ES-I3 (cell line): ENCODE measurements around the gene RPS6KA2.

Experiments used
- H3K36me3 ChIP-seq: 2 replicates; pipeline ENCODE4 v1.6.1; 2013; ENCODE audit warnings: mild to moderate bottlenecking, low read length, control low read depth, moderate library complexity; ENCODE audit not compliant: insufficient read depth
- H3K4me1 ChIP-seq: 2 replicates; pipeline ENCODE4 v1.6.1; 2013; ENCODE audit warnings: mild to moderate bottlenecking, control low read depth, low read length; ENCODE audit not compliant: insufficient read depth
- H3K9ac ChIP-seq: 2 replicates; pipeline ENCODE4 v1.6.1; 2013; ENCODE audit warnings: low read depth, mild to moderate bottlenecking, low read length, moderate library complexity
- H3K9me3 ChIP-seq: 2 replicates; pipeline ENCODE4 v1.6.1; 2013; ENCODE audit warnings: mild to moderate bottlenecking, low read length, moderate library complexity; ENCODE audit not compliant: control insufficient read depth, insufficient read depth

Gene RPS6KA2

DNA sequence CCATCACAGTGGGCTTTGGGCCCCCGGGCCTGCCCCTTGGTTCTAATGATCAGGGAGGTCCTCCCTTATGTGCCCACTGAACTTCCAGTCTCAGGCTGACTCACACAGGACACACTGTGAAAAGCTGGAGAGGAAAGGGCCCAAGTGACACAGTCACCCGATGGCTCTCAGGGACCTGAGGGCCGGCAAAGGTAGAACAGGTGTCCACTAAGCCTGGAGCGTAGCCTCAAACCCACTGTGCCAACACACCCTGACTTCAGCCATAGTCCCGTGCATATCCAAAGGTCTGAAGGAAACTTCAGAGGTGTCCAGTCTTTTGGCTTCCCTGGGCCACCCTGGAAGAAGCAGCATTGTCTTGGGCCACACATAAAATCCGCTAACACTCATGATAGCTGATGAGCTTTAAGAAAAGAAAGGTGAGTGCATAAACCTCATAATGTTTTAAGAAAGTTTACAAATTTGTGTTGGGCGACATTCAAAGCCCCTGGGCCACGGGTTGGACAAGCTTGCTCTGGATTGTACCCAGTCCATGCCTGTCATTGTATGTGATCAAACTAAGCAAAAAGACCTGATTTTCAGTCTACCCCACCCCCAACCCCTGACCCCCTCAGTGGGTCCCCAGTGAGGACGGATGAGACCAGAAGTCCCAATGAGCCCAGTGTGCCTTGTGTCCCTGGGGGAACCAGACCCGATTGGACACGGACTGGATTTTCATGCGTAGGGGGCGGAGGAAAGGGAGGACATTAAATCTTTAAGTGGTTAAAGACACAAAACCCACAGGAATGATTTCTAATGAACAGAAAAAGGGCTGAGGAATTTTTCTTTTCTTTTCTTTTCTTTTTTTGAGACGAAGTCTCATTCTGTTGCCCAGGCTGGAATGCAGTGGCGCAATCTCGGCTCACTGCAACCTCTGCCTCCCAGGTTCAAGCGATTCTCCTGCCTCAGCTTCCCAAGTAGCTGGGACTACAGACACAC, 46.7 kb downstream of the RPS6KA2 start:
- H3K36me3 ChIP-seq: no peaks in the 10 kb centered on the region
- H3K4me1 ChIP-seq: no peaks in the 10 kb centered on the region
- no peaks in the 10 kb centered on the region for H3K9me3 ChIP-seq
- no peak overlapping the region for H3K9ac ChIP-seq

GRCh38 chr6:166579237-166579850, 47.7 kb downstream of the RPS6KA2 start:
- H3K4me1 ChIP-seq: no peaks in the 10 kb centered on the region
- no peaks in the 10 kb centered on the region for H3K36me3 ChIP-seq
- H3K9me3 ChIP-seq: no peaks in the 10 kb centered on the region
- H3K9ac ChIP-seq: no peak overlapping the region

GRCh38 chr6:166578536-166579236, 48.4 kb downstream of the RPS6KA2 start:
- Histone ChIP-seq H3K4me1 (no peaks in the 10 kb centered on the region), H3K9ac (no peak overlapping the region), H3K9me3 (no peaks in the 10 kb centered on the region), H3K36me3 (no peaks in the 10 kb centered on the region)

GRCh38 chr6:166575205-166575604, 51.8 kb downstream of the RPS6KA2 start:
- Histone ChIP-seq H3K9ac (no peak overlapping the region), H3K4me1 (peaks cover 17% of the 10 kb centered on the region), H3K36me3 (no peaks in the 10 kb centered on the region), H3K9me3 (no peaks in the 10 kb centered on the region)

GRCh38 chr6:166573511-166574216, 53.4 kb downstream of the RPS6KA2 start:
- H3K4me1 ChIP-seq: peaks cover 17% of the 10 kb centered on the region
- no peaks in the 10 kb centered on the region for H3K9me3 ChIP-seq
- H3K9ac ChIP-seq: no peak overlapping the region
- no peaks in the 10 kb centered on the region for H3K36me3 ChIP-seq

DNA sequence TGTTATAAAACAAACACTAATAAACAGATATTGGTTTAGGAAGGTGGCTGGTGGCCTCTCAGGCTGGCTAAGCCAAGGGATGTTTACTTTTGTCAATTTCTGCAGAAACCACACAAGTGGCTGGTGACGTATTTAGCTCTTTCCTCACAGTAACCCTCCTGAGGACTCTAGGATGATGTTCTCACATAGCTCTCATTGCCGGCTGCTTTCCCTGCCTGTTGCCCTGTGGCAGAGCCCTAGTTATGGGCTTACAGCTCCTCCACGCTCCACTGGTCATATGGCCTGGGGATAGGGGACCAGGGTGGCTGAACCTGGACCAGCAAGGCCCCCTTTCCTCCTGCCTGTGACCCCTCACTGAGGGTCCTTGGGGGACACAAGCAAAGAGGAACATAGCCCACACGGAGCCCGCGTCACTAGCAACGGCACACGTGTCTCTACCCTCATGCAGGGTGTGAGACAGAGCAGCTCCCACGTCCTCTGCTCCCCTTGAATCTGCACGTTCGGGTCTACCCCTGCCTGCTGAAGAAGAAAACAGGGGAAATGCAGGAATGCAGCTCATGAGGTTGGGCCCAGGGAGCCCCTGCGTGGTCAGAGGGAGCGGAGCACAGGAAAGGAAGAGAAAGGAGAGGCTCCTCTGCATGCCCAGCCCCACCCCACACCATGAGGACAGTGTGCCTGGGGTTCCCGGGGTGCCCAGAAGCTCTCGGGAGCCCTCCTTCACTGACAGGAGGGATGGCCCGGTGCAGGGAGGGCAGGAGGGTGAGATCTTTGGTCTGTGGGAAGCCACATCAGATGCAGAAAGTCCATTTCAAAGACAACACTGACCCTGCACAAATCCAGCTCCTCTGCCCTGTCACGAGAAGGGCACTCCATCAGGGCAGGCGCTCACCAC, 54.4 kb downstream of the RPS6KA2 start:
- no peak overlapping the region for H3K9ac ChIP-seq
- peaks cover 20% of the 10 kb centered on the region for H3K4me1 ChIP-seq
- no peaks in the 10 kb centered on the region for H3K9me3 ChIP-seq
- no peaks in the 10 kb centered on the region for H3K36me3 ChIP-seq

DNA sequence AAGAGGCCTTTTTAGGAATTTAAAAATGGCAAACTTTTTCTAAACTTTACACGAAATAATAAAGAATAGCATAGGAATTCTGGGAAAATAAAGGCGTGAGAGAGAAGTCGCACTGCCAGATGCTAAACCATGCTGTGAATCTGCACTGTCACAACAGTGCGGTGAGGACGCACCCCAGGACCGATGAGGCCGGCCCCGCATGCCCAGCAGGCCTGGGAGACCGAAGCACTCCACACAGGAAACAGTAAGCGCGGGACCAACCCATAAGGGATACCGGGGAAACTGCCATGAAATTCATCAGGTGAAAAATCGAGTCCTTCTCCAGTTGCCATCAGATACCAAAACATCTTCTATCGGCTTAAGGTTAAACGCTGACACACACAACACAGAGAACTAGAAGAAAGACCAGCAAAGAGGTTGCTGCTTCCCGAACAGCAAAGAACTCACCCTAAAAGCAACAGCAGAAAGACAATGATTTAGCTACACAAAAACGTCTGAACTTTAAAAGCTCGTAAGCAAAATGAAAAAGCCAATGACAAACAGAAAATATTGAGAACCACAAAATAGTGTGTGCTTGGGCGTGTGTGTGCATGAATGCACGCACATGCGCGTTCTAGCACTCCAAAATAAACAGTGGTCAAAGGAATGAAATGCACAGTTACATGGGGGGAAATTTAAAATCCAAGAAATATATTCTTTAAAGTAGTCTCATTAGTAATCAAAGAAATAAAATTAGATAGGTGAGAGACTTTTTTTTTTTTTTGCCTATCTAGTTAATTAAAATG, 55.9 kb downstream of the RPS6KA2 start:
- Histone ChIP-seq H3K9me3 (no peaks in the 10 kb centered on the region), H3K36me3 (no peaks in the 10 kb centered on the region), H3K4me1 (peaks cover 20% of the 10 kb centered on the region), H3K9ac (no peak overlapping the region)

DNA sequence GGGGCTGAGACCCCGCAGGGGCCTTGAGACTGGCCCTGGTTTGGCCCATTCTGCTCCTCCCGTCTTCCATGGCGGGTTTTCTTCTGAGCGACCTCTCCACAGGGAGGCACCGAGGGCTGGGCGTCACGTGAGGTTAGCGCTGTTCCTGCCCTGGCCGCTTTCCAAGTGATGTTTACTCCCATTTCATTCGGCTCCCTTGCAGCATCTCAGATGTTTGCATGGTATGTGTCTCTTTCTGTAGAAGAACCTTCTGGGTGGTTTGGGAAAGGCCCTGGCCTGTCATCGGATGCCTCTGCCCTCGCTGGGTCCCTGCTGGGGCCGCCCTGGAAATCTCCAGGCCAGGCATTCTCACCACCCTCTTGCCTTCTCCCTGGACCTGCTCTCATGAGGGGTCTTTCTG, 57.8 kb downstream of the RPS6KA2 start:
- no peak overlapping the region for H3K9ac ChIP-seq
- H3K36me3 ChIP-seq: no peaks in the 10 kb centered on the region
- H3K4me1 ChIP-seq: peaks cover 20% of the 10 kb centered on the region
- no peaks in the 10 kb centered on the region for H3K9me3 ChIP-seq

GRCh38 chr6:166567813-166568212, 59.2 kb downstream of the RPS6KA2 start:
- Histone ChIP-seq H3K9ac (no peak overlapping the region), H3K9me3 (no peaks in the 10 kb centered on the region), H3K4me1 (peaks cover 13% of the 10 kb centered on the region), H3K36me3 (no peaks in the 10 kb centered on the region)

GRCh38 chr6:166567107-166567506, 59.9 kb downstream of the RPS6KA2 start:
- H3K4me1 ChIP-seq: peaks cover 7% of the 10 kb centered on the region
- H3K9me3 ChIP-seq: no peaks in the 10 kb centered on the region
- no peaks in the 10 kb centered on the region for H3K36me3 ChIP-seq
- no peak overlapping the region for H3K9ac ChIP-seq

GRCh38 chr6:166566026-166567011, 60.7 kb downstream of the RPS6KA2 start:
- Histone ChIP-seq H3K9me3 (no peaks in the 10 kb centered on the region), H3K9ac (no peak overlapping the region), H3K4me1 (peaks cover 5% of the 10 kb centered on the region), H3K36me3 (no peaks in the 10 kb centered on the region)
